Gastroesophageal sphincter (tissue), 3 donors: Measurements from ENCODE around the gene GJA10.

ENCODE experiments used
- EP300 ChIP-seq: sonication (generic); formaldehyde crosslinking; IDR thresholded peaks from one replicate; pipeline ENCODE4 v1.6.1; 2017; ENCODE audit warnings: antibody characterized with exemption, mild to moderate bottlenecking
- POLR2A ChIP-seq, 2 donors: fragments of 450-650 bp; IDR thresholded peaks; one replicate each; pipeline ENCODE4 v1.6.1; 2017; ENCODE audit warnings: antibody characterized with exemption in 2 of 2, mild to moderate bottlenecking in 2 of 2, moderate library complexity in 1 of 2
- POLR2AphosphoS5 ChIP-seq: sonication (generic); formaldehyde crosslinking; IDR thresholded peaks from one replicate; pipeline ENCODE4 v1.6.1; 2017; ENCODE audit warnings: antibody characterized with exemption
- TF ChIP-seq, protein P1 (sequence below), 4 experiments: fragments of 200-600 bp in 2 of 4; fragments of 450-650 bp in 2 of 4; sonication (generic) in 1 of 4; IDR thresholded peaks; one replicate each; pipeline ENCODE4 v1.5.1; 2017 to 2019; ENCODE audit warnings: antibody characterized with exemption in 4 of 4, mild to moderate bottlenecking in 2 of 4, moderate library complexity in 2 of 4

DNA sequence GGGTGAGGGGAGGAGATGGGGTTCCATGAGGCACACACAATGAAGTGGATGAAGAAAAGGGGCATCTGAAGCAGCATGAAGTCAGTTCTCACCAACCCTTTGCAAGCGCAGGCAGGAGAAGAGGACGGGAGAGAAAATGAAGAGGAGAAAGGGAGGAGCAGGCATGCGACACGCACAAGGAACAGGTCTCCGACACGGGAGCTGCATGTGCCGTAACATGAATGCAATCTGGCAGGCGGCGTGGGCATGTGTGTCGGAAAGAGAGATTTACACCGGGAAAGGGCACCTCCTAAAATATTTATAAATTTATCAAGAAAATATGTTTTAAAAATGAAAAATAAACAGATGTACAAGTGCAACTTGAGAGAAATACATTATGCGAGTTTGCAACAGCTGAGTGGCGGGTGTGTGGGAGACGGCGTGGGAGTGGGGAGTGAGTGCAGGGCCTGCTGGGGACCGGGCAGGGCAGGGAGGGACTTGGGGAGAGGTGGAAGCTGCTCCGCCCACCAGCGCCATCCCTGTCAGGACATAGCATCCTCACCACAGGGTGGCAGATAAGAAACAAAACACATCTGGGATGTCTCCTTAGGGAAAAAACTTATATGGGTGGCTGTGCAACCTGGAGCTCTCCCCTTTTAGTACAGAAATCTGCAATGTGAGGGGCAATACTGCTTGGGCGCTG lies 40.6 kb downstream of the GJA10 start:
- TF ChIP-seq, protein P1, sequence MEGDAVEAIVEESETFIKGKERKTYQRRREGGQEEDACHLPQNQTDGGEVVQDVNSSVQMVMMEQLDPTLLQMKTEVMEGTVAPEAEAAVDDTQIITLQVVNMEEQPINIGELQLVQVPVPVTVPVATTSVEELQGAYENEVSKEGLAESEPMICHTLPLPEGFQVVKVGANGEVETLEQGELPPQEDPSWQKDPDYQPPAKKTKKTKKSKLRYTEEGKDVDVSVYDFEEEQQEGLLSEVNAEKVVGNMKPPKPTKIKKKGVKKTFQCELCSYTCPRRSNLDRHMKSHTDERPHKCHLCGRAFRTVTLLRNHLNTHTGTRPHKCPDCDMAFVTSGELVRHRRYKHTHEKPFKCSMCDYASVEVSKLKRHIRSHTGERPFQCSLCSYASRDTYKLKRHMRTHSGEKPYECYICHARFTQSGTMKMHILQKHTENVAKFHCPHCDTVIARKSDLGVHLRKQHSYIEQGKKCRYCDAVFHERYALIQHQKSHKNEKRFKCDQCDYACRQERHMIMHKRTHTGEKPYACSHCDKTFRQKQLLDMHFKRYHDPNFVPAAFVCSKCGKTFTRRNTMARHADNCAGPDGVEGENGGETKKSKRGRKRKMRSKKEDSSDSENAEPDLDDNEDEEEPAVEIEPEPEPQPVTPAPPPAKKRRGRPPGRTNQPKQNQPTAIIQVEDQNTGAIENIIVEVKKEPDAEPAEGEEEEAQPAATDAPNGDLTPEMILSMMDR (IDR thresholded peaks at IDR 0.05), result no peak
- TF ChIP-seq POLR2A (IDR thresholded peaks at IDR 0.05) (no peak), POLR2AphosphoS5 (no peak), EP300 (no peak)
